HCT116 (cell line): ENCODE measurements around the gene CD93. TPM values are rescaled to one million over a fixed set of nuclear protein-coding genes. Genes with fewer than 3 reads are reported as not detected.

Experiments
- ATAC-seq: fragments of 200-7000 bp; cut with Tn5 transposase; 2 replicates; pipeline ENCODE4 v1.9.1; 2020; ENCODE audit warnings: mild to moderate bottlenecking, moderate library complexity
- BruUV-seq: library from RNA; stranded (reverse); fragments of 400-500 nt; replicated peaks from 2 replicates; lab custom pipeline; 2021; lab: Mats Ljungman, UMichigan
- CTCF ChIA-PET: fragments of 300-600 bp; sonication (Branson Sonifier 250); formaldehyde crosslinking; loops from one replicate; lab custom pipeline; 2021; ENCODE audit warnings: antibody characterized with exemption; lab: Charles Lee
- POLR2A ChIA-PET: fragments of 300-600, 350-600 bp; sonication (Branson Sonifier 250); formaldehyde crosslinking; loops from one replicate; lab custom pipeline; 2021; ENCODE audit warnings: antibody characterized with exemption; lab: Charles Lee
- RAD21 ChIA-PET, 2 experiments: fragments of 300-600 bp; sonication (Branson Sonifier 250); formaldehyde crosslinking; loops; one replicate each; lab custom pipeline; 2023; ENCODE audit warnings: low total read pairs in 2 of 2; ENCODE audit not compliant: uncharacterized antibody in 2 of 2, unreplicated experiment in 2 of 2, low non-redundant PET in 1 of 2; lab: Charles Lee
- DNase-seq: peaks from one replicate; pipeline ENCODE4 v3.0.0-alpha.2; 2010; ENCODE audit warnings: low read depth, low spot score
- H2AFZ ChIP-seq: fragments of 200-600 bp; shearing (Covaris generic), sonication (generic); 2 replicates; pipeline ENCODE4 v1.6.1; 2017; ENCODE audit warnings: low read depth, mixed run types, mixed read lengths, antibody characterized with exemption, low read length; ENCODE audit not compliant: poor library complexity, severe bottlenecking
- H3K27ac ChIP-seq: 2 replicates; pipeline ENCODE4 v1.5.1; 2012; ENCODE audit warnings: low read depth, low read length
- H3K27me3 ChIP-seq: fragments of 200-600 bp; sonication (generic); 2 replicates; pipeline ENCODE4 v1.6.1; 2016; ENCODE audit warnings: mixed run types, low read length, mixed read lengths; ENCODE audit not compliant: insufficient read depth
- H3K36me3 ChIP-seq, 2 experiments: fragments of 200-500 bp in 1 of 2; fragments of 200-600 bp in 1 of 2; sonication (Bioruptor generic) in 1 of 2; sonication (generic) in 1 of 2; 2 replicates each; pipeline versions ENCODE4 v1.5.1 to v1.6.1; 2014 to 2016; ENCODE audit warnings: low read length in 2 of 2, inconsistent platforms in 1 of 2, mixed read lengths in 1 of 2, mixed run types in 1 of 2; ENCODE audit not compliant: insufficient read depth in 2 of 2, control insufficient read depth in 1 of 2
- H3K4me1 ChIP-seq, 2 experiments: fragments of 200-600 bp in 1 of 2; sonication (generic) in 1 of 2; 2 replicates each; pipeline versions ENCODE4 v1.5.1 to v1.6.1; 2012 to 2017; ENCODE audit warnings: low read length in 2 of 2, inconsistent platforms in 1 of 2, mild to moderate bottlenecking in 1 of 2, mixed read lengths in 1 of 2, mixed run types in 1 of 2, moderate library complexity in 1 of 2; ENCODE audit not compliant: insufficient read depth in 2 of 2, control insufficient read depth in 1 of 2
- H3K4me2 ChIP-seq: fragments of 200-600 bp; sonication (generic); 2 replicates; pipeline ENCODE4 v1.6.1; 2017; ENCODE audit warnings: mixed run types, low read length, mixed read lengths
- H3K4me3 ChIP-seq, 2 experiments: fragments of 200-600 bp in 1 of 2; sonication (generic) in 1 of 2; replicated peaks in 1 of 2; 2 replicates each; pipeline ENCODE4 v1.5.1; 2011 to 2016; ENCODE audit warnings: low read length in 2 of 2, control low read depth in 1 of 2, low read depth in 1 of 2, mild to moderate bottlenecking in 1 of 2, mixed read lengths in 1 of 2, mixed run types in 1 of 2
- H3K79me2 ChIP-seq: fragments of 200-600 bp; sonication (generic); 2 replicates; pipeline ENCODE4 v1.6.1; 2017; ENCODE audit warnings: mild to moderate bottlenecking, mixed run types, low read length, moderate library complexity, mixed read lengths; ENCODE audit not compliant: insufficient read depth
- H3K9ac ChIP-seq: fragments of 200-600 bp; sonication (generic); 2 replicates; pipeline ENCODE4 v1.6.1; 2016; ENCODE audit warnings: low read length, mixed read lengths
- H3K9me2 ChIP-seq: fragments of 200-600 bp; sonication (generic), shearing (Covaris generic); 2 replicates; pipeline ENCODE4 v1.6.1; 2017; ENCODE audit warnings: mixed run types, mild to moderate bottlenecking, moderate library complexity; ENCODE audit not compliant: insufficient read depth
- H3K9me3 ChIP-seq, 2 experiments: fragments of 200-500 bp in 1 of 2; fragments of 200-600 bp in 1 of 2; sonication (Bioruptor generic) in 1 of 2; sonication (generic) in 1 of 2; 2 replicates each; pipeline ENCODE4 v1.6.1; 2014 to 2017; ENCODE audit warnings: low read length in 2 of 2, mixed read lengths in 2 of 2, inconsistent platforms in 1 of 2, low read depth in 1 of 2, mild to moderate bottlenecking in 1 of 2, mixed run types in 1 of 2, moderate library complexity in 1 of 2; ENCODE audit not compliant: control insufficient read depth in 1 of 2, insufficient read depth in 1 of 2
- H4K20me1 ChIP-seq: fragments of 200-600 bp; sonication (generic), shearing (Covaris generic); 2 replicates; pipeline ENCODE4 v1.6.1; 2017; ENCODE audit warnings: mixed run types, mild to moderate bottlenecking, moderate library complexity; ENCODE audit not compliant: insufficient read depth
- ATF3 ChIP-seq: IDR thresholded peaks from 2 replicates; pipeline ENCODE4 v1.6.1; 2012
- CBX3 ChIP-seq: IDR thresholded peaks from 2 replicates; pipeline ENCODE4 v1.6.1; 2012; ENCODE audit warnings: low read depth
- CTCF ChIP-seq, 3 experiments: fragments of 200-600 bp in 1 of 3; sonication (generic) in 1 of 3; IDR thresholded peaks in 2 of 3; conservative IDR thresholded peaks in 1 of 3; 2 replicates each; pipeline ENCODE4 v1.5.1; 2012 to 2017; ENCODE audit warnings: low read depth in 2 of 3, low read length in 2 of 3, antibody characterized with exemption in 1 of 3, borderline replicate concordance in 1 of 3, control low read depth in 1 of 3, mild to moderate bottlenecking in 1 of 3, mixed read lengths in 1 of 3, mixed run types in 1 of 3, moderate library complexity in 1 of 3; ENCODE audit not compliant: insufficient read depth in 1 of 3
- ELF1 ChIP-seq: IDR thresholded peaks from 2 replicates; pipeline ENCODE4 v1.6.1; 2012; ENCODE audit warnings: low read depth, borderline replicate concordance
- EZH2 ChIP-seq: fragments of 200-600 bp; sonication (generic); IDR thresholded peaks from 2 replicates; pipeline ENCODE4 v1.6.1; 2017; ENCODE audit warnings: antibody characterized with exemption, mixed run types
- EZH2phosphoT487 ChIP-seq: fragments of 200-600 bp; IDR thresholded peaks from 2 replicates; pipeline ENCODE4 v1.6.1; 2018; ENCODE audit warnings: antibody characterized with exemption, borderline replicate concordance
- FOSL1 ChIP-seq: IDR thresholded peaks from 2 replicates; pipeline ENCODE4 v1.6.1; 2012; ENCODE audit warnings: low read depth
- MAX ChIP-seq: IDR thresholded peaks from 2 replicates; pipeline ENCODE4 v1.6.1; 2012
- POLR2A ChIP-seq: IDR thresholded peaks from 2 replicates; pipeline ENCODE4 v1.7.0; 2011; ENCODE audit warnings: borderline replicate concordance; ENCODE audit not compliant: insufficient read depth, insufficient read length; ENCODE audit errors: extremely low read depth
- POLR2AphosphoS5 ChIP-seq: IDR thresholded peaks from 2 replicates; pipeline ENCODE4 v1.6.1; 2011; ENCODE audit warnings: mild to moderate bottlenecking, low read depth, low read length, moderate library complexity
- REST ChIP-seq: IDR thresholded peaks from 2 replicates; pipeline ENCODE4 v1.6.1; 2012; ENCODE audit warnings: low read depth
- SIN3A ChIP-seq: IDR thresholded peaks from 2 replicates; pipeline ENCODE4 v1.6.1; 2012; ENCODE audit warnings: low read depth
- SP1 ChIP-seq: IDR thresholded peaks from 2 replicates; pipeline ENCODE4 v1.6.1; 2012; ENCODE audit warnings: low read depth
- SRF ChIP-seq: IDR thresholded peaks from 2 replicates; pipeline ENCODE4 v1.6.1; 2012; ENCODE audit warnings: low read depth
- TCF7L2 ChIP-seq: IDR thresholded peaks from 2 replicates; pipeline ENCODE4 v1.7.0; 2011; ENCODE audit warnings: borderline replicate concordance, inconsistent platforms; ENCODE audit not compliant: insufficient read depth, insufficient read length; ENCODE audit errors: extremely low read depth
- YY1 ChIP-seq: IDR thresholded peaks from 2 replicates; pipeline ENCODE4 v1.6.1; 2011; ENCODE audit warnings: low read length, low read depth, moderate library complexity, mild to moderate bottlenecking; ENCODE audit not compliant: insufficient replicate concordance; ENCODE audit errors: extremely low read depth
- ZFX ChIP-seq: fragments of 450-650 bp; IDR thresholded peaks from 2 replicates; pipeline ENCODE4 v1.6.1; 2017
- ZNF274 ChIP-seq: fragments of 200-500 bp; sonication (Bioruptor generic); IDR thresholded peaks from 2 replicates; pipeline ENCODE4 v1.6.1; 2014; ENCODE audit warnings: mild to moderate bottlenecking, low read depth, low read length, inconsistent platforms
- intact Hi-C: fragments of 100-400 bp; cut with micrococcal nuclease; formaldehyde crosslinking; loops from 2 replicates; pipeline ENCODE4 v1.10.0; 2022
- total RNA-seq: library from RNA; stranded (reverse); gene quantifications from one replicate; pipeline ENCODE4 v1.2.1, GENCODE V29; 2021; ENCODE audit not compliant: unreplicated experiment

CD93 gene
- total RNA-seq, 1 experiment from 2014 or later = 0.07 TPM

- no peak for TF ChIP-seq REST
- TF ChIP-seq SRF = no peak
- no peak for TF ChIP-seq CTCF (IDR thresholded peaks at IDR 0.05 in 2 of 3, conservative IDR thresholded peaks at IDR 0.05 in 1 of 3; ENCODE audit: borderline replicate concordance in 1 of 3, insufficient read depth in 1 of 3, low read depth in 2 of 3, low read length in 2 of 3)
- TF ChIP-seq POLR2A = no peak
Observed at GRCh38 chr20:23071398-23071797, 14.7 kb downstream of the CD93 start (continued).

- POLR2A ChIA-PET = no interaction called here
- intact Hi-C loops = no loop called here
- Histone ChIP-seq H3K4me2 (no peak overlapping the region), H4K20me1 (no peaks in the 10 kb centered on the region), H3K4me3 (no peak overlapping the region), H3K4me1 (no peaks in the 10 kb centered on the region), H3K27ac (no peak overlapping the region), H3K9me2 (no peaks in the 10 kb centered on the region), H2AFZ (no peak overlapping the region), H3K36me3 (no peaks in the 10 kb centered on the region), H3K9me3 (no peaks in the 10 kb centered on the region), H3K9ac (no peak overlapping the region), H3K79me2 (no peaks in the 10 kb centered on the region), H3K27me3 (no peaks in the 10 kb centered on the region)
- ATAC-seq (no peak), DNase-seq (no peak)
- CTCF ChIA-PET = no interaction called here
- RAD21 ChIA-PET = no interaction called here
- BruUV-seq = no TSS peak
- no peak for TF ChIP-seq ZNF274
- no peak for TF ChIP-seq SP1
- no peak for TF ChIP-seq SIN3A
- no peak for TF ChIP-seq YY1
- no peak for TF ChIP-seq EZH2
- no peak for TF ChIP-seq CTCF (IDR thresholded peaks at IDR 0.05 in 2 of 3, conservative IDR thresholded peaks at IDR 0.05 in 1 of 3; ENCODE audit: borderline replicate concordance in 1 of 3, insufficient read depth in 1 of 3, low read depth in 2 of 3, low read length in 2 of 3)
- no peak for TF ChIP-seq EZH2phosphoT487
- no peak for TF ChIP-seq ATF3
- TF ChIP-seq ZFX = no peak
- no peak for TF ChIP-seq TCF7L2
- no peak for TF ChIP-seq CBX3
- no peak for TF ChIP-seq MAX
- TF ChIP-seq ELF1 = no peak
- TF ChIP-seq FOSL1 = no peak
- TF ChIP-seq SRF = no peak
- TF ChIP-seq POLR2AphosphoS5 = no peak
Observed at GRCh38 chr20:23069108-23069507, 17.0 kb downstream of the CD93 start.
